ENCODE results near the gene PSAT1.

The PSAT1 gene

DNA sequence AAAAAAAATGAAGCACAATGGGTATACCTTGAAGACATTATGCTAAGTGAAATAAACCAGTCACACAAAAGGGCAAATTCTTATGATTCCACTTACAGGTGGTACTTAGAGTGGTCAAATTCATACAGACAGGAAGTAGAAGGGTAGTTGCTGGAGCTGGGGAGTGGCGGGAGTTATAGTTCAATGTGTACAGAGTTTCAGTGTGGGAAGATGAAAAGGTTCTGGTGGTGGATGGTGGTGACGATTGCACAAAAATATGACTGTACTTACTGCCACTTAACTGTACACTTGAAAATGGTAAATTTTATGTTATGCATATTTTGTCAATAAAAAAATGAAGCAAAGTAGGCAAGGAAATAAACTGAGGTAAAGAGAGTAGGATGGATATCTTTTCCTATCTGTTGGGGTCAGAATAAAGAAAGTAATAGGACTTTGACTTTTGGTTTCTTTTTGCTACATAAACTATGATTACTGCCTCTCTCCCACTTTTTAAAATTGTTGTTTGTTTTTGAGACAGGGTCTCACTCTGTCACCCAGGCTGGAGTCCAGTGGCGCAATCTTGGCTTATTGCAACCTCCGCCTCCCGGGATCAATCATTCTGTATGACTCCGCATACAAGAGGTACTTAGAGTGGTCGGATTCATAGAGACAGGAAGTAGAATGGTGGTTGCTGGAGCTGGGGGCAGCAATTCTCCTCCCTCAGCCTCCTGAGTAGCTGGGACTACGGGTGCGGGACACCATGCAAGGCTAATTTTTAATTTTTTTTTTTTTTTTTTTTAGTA, 4.0 kb upstream of the PSAT1 start:
- no peak for DNase-seq (ENCODE audit: low read depth, low spot score)

GRCh38 chr9:78294290-78295176, 2.4 kb upstream of the PSAT1 start:
- no peak for DNase-seq (ENCODE audit: low read depth, low spot score)

DNA sequence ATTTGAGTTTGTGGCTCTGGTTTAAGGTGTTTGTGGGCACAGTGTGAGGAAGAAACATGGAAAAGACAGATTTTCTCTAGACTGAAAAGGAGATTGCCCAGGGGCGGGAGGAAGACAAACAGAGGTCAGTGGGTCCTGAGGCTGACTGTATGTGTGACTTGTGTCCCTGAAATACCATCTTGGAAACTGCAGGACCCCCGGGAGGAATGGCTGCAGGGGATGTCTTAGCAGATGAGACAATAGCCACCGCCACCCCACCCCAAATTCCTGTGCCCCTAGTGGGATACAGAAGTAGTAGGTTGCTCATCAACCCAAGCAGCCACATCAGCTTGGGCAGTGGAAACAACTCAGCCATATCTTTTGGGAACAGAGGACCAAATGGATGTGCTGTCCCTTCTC, 1.7 kb upstream of the PSAT1 start:
- DNase-seq (ENCODE audit: low read depth, low spot score) = no peak

DNA sequence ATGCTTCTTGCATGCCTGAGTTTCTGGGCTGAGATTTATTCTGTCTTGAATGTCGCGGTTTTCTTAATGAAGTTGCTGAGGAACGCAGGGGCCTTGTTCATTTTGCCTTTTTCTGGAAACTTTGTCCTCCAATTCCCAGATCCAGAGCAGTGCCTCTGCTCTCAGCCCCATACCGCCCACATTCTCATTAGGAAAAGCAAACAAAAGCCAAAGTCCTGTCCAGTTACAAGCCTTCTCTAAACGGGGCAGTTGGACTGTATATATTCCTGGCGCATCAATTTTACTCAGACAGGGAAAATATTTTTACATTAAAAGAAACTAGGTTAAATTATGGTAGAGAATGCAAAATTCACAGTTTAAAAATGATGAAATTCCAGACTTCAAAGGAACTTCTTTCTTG, 1.2 kb upstream of the PSAT1 start:
- no peak for DNase-seq (ENCODE audit: low read depth, low spot score)

DNA sequence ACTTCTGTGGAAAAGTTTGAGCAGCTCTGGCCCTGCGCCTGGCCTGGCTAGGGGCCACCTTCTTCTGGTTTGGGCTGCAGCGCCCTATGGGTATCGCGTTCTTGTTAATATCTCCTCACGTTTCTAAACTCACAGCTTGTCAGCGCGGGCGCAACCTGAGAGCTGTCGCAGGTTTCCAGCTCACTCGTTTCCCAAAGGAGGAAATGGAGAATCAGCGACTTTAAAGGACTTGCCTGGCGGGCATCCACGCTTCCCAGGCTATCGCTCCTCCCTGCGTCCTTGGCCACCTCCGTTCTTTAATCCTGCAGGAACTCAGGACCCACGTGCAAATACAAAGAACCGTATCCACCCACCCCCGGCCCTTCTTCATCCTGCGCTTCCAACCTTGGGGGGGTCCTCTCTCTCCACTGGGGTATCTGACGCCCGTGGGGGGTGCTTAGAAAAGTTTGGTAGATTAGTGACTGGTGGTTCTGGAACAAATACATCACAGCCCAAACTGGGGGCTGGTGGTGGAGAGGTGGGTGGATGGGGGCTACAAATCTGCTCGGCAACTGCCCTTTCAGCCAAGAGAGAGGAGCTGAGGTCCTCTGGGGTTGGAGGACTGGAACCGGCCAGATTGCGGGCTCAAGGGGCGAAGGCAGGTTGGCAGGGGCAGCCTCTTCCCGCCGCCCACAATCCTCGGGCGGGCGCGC, 578 bp upstream of the PSAT1 start:
- no peak for DNase-seq (ENCODE audit: low read depth, low spot score)

GRCh38 chr9:78297672-78297961, 692 bp downstream of the PSAT1 start:
- DNase-seq (ENCODE audit: low read depth, low spot score) = no peak

GRCh38 chr9:78298046-78298765, 1.3 kb downstream of the PSAT1 start:
- DNase-seq (ENCODE audit: low read depth, low spot score) = no peak

DNA sequence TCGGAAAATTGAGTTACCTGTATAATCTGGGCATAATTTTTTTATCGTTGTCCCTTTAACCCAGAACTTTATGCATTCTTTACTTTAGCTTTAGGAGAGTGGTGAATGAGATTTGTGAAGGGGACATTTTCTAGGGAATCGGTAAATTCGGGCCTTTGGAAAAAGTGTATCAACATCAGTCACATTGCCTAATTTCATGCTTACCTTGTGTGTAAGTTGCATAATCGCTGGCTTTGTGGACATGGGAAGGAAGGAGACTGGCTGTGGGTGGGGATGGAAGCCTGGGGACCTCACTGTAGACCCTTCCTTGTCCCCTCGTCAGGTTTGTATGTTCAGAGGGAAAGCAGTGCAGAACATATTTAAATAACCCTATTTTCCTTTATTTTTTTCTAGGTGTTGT, 3.3 kb downstream of the PSAT1 start:
- no peak for DNase-seq (ENCODE audit: low read depth, low spot score)

DNA sequence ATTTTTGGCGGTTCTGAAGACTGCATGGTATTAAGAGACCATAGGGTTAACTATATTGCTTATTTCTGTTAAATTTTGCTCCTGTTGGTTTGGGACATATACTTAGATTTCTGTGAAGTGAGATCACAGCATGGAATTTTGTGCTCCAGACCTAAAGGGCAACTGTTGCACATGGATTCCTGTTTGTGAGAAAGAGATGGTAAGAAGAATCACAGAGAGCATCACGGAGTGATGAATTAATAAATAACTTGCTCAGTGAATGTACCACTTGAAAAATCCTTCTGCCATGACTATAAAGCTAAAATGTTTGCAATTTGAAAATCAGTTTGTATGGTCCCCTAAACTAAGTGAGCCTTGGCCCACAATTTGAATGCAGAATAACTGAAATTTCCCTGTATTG, 4.5 kb downstream of the PSAT1 start:
- no peak for DNase-seq (ENCODE audit: low read depth, low spot score)

- DNase-seq (ENCODE audit: low read depth, low spot score) = no peak
Observed at GRCh38 chr9:78303377-78304062, 6.6 kb downstream of the PSAT1 start.

DNA sequence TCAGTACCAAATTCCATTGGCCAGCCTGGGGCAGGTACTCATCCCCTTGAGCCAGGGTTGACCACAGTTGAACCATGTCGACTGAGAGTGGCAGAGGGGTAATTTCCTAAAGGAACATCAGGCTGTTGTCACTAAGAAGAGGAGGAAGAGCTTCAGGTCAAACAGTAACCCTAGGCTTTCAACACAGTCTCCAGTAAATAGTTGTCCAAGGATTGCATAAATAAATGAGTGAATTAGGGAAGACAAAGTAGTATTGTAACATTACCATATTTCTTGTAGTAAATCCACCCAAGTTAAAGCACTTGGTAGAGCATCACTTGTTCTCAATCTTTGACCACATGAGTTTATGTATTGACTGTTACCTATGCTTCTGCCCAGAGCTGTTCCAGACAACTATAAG, 7.4 kb downstream of the PSAT1 start:
- DNase-seq (ENCODE audit: low read depth, low spot score) = no peak

DNA sequence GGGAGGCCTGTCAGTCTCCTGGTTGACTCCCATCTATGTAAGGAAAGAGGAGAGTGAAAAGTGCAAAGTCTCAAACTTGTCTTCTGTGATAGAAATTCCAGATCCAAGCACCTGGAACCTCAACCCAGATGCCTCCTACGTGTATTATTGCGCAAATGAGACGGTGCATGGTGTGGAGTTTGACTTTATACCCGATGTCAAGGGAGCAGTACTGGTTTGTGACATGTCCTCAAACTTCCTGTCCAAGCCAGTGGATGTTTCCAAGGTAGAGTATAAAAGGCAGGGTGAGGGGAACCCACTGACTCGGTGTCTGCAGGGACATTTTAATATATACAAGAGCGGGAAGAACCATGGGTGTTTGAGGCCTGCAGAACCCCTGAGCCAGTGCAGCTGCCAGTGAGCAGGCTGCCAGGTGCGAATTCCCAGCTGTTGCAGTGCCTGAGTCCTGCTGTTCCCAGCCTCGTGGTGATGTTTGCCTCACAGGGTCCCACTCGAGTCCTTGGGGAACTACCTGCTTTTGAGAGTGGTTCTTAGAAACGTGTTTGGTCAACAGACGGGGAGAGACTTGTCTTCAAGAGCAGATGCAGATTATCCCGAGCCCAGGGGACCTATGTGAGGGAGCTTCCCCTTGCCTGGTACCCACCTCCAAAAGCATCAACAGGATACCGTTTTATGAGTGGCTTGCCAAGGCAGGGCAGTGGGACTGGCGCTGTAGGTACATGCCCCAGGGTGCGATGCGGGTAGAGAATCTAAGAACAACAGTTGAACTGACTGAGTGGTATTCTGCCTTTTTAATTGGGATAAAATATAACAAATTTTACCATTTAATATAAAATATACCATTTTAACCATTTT, 9.5 kb downstream of the PSAT1 start:
- no peak for DNase-seq (ENCODE audit: low read depth, low spot score)

GRCh38 chr9:78307360-78307759, 10.4 kb downstream of the PSAT1 start:
- no peak for DNase-seq (ENCODE audit: low read depth, low spot score)

GRCh38 chr9:78309066-78309465, 12.1 kb downstream of the PSAT1 start:
- no peak for DNase-seq (ENCODE audit: low read depth, low spot score)

GRCh38 chr9:78311075-78311474, 14.2 kb downstream of the PSAT1 start:
- no peak for DNase-seq (ENCODE audit: low read depth, low spot score)

GRCh38 chr9:78311886-78312524, 15.1 kb downstream of the PSAT1 start:
- no peak for DNase-seq (ENCODE audit: low read depth, low spot score)

- no peak for DNase-seq (ENCODE audit: low read depth, low spot score)
Observed at GRCh38 chr9:78314550-78314949, 17.6 kb downstream of the PSAT1 start.

GRCh38 chr9:78314953-78315870, 18.3 kb downstream of the PSAT1 start:
- DNase-seq (ENCODE audit: low read depth, low spot score) = no peak
